ENCODE measurements around the gene MUC4. TPM values are rescaled to one million over a fixed set of nuclear protein-coding genes. Genes with fewer than 3 reads are reported as not detected.

The MUC4 gene
- total and polyA plus RNA-seq, 10 of the 15 experiments (the other 5 are each of a cell fraction or from before 2014, with no cell fraction given) = 0.02 to 0.46 (median 0.27) TPM; not detected in 4

GRCh38 chr3:195807681-195808121, 4.0 kb downstream of the MUC4 start:
- ChIA-PET SMC1A (ENCODE audit: uncharacterized antibody, unreplicated experiment) (no interaction called here), RAD21 (ENCODE audit: unreplicated experiment) (no interaction called here), CTCF (no interaction called here), POLR2A (no interaction called here)
- BruUV-seq (replicated peaks) = no TSS peak
- intact Hi-C loops (cut with micrococcal nuclease; ENCODE audit: unreplicated experiment) (no loop called here), in situ Hi-C loops (cut with MboI) (no loop called here)
- DNase-seq (ENCODE audit: low read depth, low spot score) (no peak), FAIRE-seq (no peak), ATAC-seq (no peak; the same call in 2 of the 3 replicates)
- WGBS (ENCODE audit: insufficient coverage, insufficient replicate concordance, low lambda C conversion rate, missing lambda C conversion rate) = 19% methylated on average over 15 of the region's 15 CpGs
- no peaks in the 10 kb centered on the region for H3K79me2 ChIP-seq (ENCODE audit: control insufficient read depth, insufficient read depth, low read length)
- H3K9ac ChIP-seq (ENCODE audit: control insufficient read depth, insufficient read depth, low read length) = no peak overlapping the region
- no peak overlapping the region for H3K4me3 ChIP-seq
- no peak overlapping the region for H3K4me2 ChIP-seq (ENCODE audit: control insufficient read depth, insufficient read depth)
- no peaks in the 10 kb centered on the region for H4K20me1 ChIP-seq (ENCODE audit: control insufficient read depth, insufficient read depth)
- H3K27ac ChIP-seq (ENCODE audit: control insufficient read depth, insufficient read depth) = no peak overlapping the region
- peaks cover 0 to 5% of the 10 kb centered on the region in 2 experiments; a peak in 3 of 4 replicates for H3K27me3 ChIP-seq (replicated peaks in 1 of 2; ENCODE audit: control insufficient read depth in 2 of 2, insufficient read depth in 2 of 2, low read length in 1 of 2)
- no peak overlapping the region for H2AFZ ChIP-seq (ENCODE audit: control insufficient read depth, low read depth, low read length)
- no peaks in the 10 kb centered on the region for H3K36me3 ChIP-seq (ENCODE audit: control insufficient read depth in 2 of 2, insufficient read depth in 2 of 2, low read length in 1 of 2)
- no peaks in the 10 kb centered on the region for H3K4me1 ChIP-seq (ENCODE audit: control insufficient read depth, insufficient read depth, low read length)
- TF ChIP-seq RELA (IDR thresholded peaks at IDR 0.05; ENCODE audit: borderline replicate concordance, partially characterized antibody) (no peak), TAF1 (IDR thresholded peaks at IDR 0.05; ENCODE audit: borderline replicate concordance, low read depth, low read length) (no peak), SREBF1 (IDR thresholded peaks at IDR 0.05; ENCODE audit: low read length) (no peak), MEF2A (IDR thresholded peaks at IDR 0.05; ENCODE audit: insufficient read depth, low read depth, low read length) (no peak), BCL11A (IDR thresholded peaks at IDR 0.05; ENCODE audit: low read depth, low read length) (no peak), EGR1 (IDR thresholded peaks at IDR 0.05; ENCODE audit: borderline replicate concordance in 1 of 2, low read depth in 2 of 2, low read length in 2 of 2) (no peak), ZBTB11 (CRISPR knock-in tag; IDR thresholded peaks at IDR 0.05) (no peak), PML (IDR thresholded peaks at IDR 0.05; ENCODE audit: low read length) (no peak)
- no peaks in the 10 kb centered on the region; the same call in 2 of the 3 replicates for H3K9me3 ChIP-seq (replicated peaks; ENCODE audit: control insufficient read depth, insufficient read depth, low read length)

Measured in GM12878 (cell line).